SK-N-SH treated with all-trans-retinoic acid at 6 μM for 48 hours (cell line): ENCODE measurements around the gene SCGB1D4.

Experiments used
- BACH2 ChIP-seq: fragments of 250-450 bp; sonication (Bioruptor Pico); IDR thresholded peaks from 2 replicates; pipeline ENCODE4 v1.9.0; 2021; ENCODE audit warnings: mild to moderate bottlenecking, borderline replicate concordance
- CREB5 ChIP-seq: fragments of 250-450 bp; sonication (Bioruptor Pico); IDR thresholded peaks from 2 replicates; pipeline ENCODE4 v1.5.1; 2020; ENCODE audit warnings: low read depth, mild to moderate bottlenecking, moderate library complexity
- CSDC2 ChIP-seq: fragments of 250-450 bp; sonication (Bioruptor Pico); IDR thresholded peaks from 2 replicates; pipeline ENCODE4 v1.5.0; 2020; ENCODE audit warnings: mild to moderate bottlenecking, moderate library complexity
- GLIS3 ChIP-seq: fragments of 250-450 bp; sonication (Bioruptor Pico); IDR thresholded peaks from 2 replicates; pipeline ENCODE4 v1.5.0; 2020; ENCODE audit warnings: mild to moderate bottlenecking, moderate library complexity
- ISL1 ChIP-seq: fragments of 250-450 bp; sonication (Bioruptor Pico); IDR thresholded peaks from 2 replicates; pipeline ENCODE4 v2.1.2; 2022; ENCODE audit warnings: mild to moderate bottlenecking, moderate library complexity
- OSR1 ChIP-seq: fragments of 250-450 bp; sonication (Bioruptor Pico); IDR thresholded peaks from 2 replicates; pipeline ENCODE4 v1.8.0; 2022; ENCODE audit warnings: moderate library complexity, mild to moderate bottlenecking, inconsistent platforms
- POU6F1 ChIP-seq: fragments of 250-450 bp; sonication (Bioruptor Pico); IDR thresholded peaks from 2 replicates; pipeline ENCODE4 v1.8.0; 2021; ENCODE audit warnings: low read depth, mild to moderate bottlenecking, moderate library complexity, borderline replicate concordance
- TCF4 ChIP-seq: fragments of 250-450 bp; sonication (Bioruptor Pico); IDR thresholded peaks from 2 replicates; pipeline ENCODE4 v1.8.0; 2021; ENCODE audit warnings: mild to moderate bottlenecking, moderate library complexity, borderline replicate concordance
- TSHZ2 ChIP-seq: fragments of 250-450 bp; sonication (Bioruptor Pico); IDR thresholded peaks from 2 replicates; pipeline ENCODE4 v1.5.0; 2020; ENCODE audit warnings: mild to moderate bottlenecking, moderate library complexity
- ZC3H10 ChIP-seq: fragments of 250-450 bp; sonication (Bioruptor Pico); IDR thresholded peaks from 2 replicates; pipeline ENCODE4 v1.5.1; 2021; ENCODE audit warnings: mild to moderate bottlenecking, moderate library complexity
- ZFP3 ChIP-seq: fragments of 250-450 bp; sonication (Bioruptor Pico); IDR thresholded peaks from 2 replicates; pipeline ENCODE4 v1.5.0; 2020; ENCODE audit warnings: mild to moderate bottlenecking, moderate library complexity
- ZNF70 ChIP-seq: fragments of 450-650 bp; formaldehyde crosslinking; IDR thresholded peaks from 2 replicates; pipeline ENCODE4 v1.5.0; 2020; ENCODE audit warnings: mild to moderate bottlenecking, moderate library complexity
- TF ChIP-seq, protein P1 (sequence below): fragments of 250-450 bp; sonication (Bioruptor Pico); IDR thresholded peaks from 2 replicates; pipeline ENCODE4 v1.5.1; 2021; ENCODE audit warnings: mild to moderate bottlenecking, moderate library complexity
- TF ChIP-seq, protein P2 (sequence below): fragments of 250-450 bp; sonication (Bioruptor Pico); IDR thresholded peaks from 2 replicates; pipeline ENCODE4 v1.8.0; 2020; ENCODE audit warnings: mild to moderate bottlenecking, moderate library complexity, borderline replicate concordance

DNA sequence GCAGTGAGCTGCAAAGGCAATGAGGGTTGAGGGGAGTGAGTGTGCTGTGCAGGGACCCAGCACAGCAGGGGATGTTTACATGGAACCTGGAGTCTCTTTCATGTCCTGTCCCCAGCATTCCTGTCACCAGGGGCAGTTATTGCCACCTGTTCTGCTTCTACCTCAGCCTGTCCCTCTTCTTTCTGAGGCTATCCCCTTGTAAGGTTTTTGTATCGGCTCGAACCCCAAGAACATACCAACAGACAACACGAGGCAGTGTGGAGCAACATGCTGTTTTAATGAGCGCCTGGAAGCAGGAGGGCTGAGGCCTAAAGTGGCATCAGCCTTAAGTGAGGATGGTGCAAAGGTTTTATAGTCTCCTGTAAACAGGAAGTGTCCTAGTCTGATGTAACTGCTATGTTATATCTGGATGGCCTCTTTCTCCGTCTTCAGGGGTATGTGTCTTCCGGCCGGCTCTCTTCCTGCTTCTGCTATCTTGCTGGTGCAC lies 25.0 kb downstream of the SCGB1D4 start:
- TF ChIP-seq ZFP3 = no peak
- no peak for TF ChIP-seq CSDC2 (CRISPR knock-in tag)
- no peak for TF ChIP-seq BACH2
- TF ChIP-seq OSR1 = no peak
- TF ChIP-seq ISL1 (CRISPR knock-in tag) = no peak
- TF ChIP-seq TSHZ2 (CRISPR knock-in tag) = no peak
- TF ChIP-seq, protein P1, sequence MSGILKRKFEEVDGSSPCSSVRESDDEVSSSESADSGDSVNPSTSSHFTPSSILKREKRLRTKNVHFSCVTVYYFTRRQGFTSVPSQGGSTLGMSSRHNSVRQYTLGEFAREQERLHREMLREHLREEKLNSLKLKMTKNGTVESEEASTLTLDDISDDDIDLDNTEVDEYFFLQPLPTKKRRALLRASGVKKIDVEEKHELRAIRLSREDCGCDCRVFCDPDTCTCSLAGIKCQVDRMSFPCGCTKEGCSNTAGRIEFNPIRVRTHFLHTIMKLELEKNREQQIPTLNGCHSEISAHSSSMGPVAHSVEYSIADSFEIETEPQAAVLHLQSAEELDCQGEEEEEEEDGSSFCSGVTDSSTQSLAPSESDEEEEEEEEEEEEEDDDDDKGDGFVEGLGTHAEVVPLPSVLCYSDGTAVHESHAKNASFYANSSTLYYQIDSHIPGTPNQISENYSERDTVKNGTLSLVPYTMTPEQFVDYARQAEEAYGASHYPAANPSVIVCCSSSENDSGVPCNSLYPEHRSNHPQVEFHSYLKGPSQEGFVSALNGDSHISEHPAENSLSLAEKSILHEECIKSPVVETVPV (CRISPR knock-in tag) = no peak
- no peak for TF ChIP-seq ZC3H10 (CRISPR knock-in tag)
- no peak for TF ChIP-seq GLIS3
- no peak for TF ChIP-seq TCF4 (CRISPR knock-in tag)
- TF ChIP-seq, protein P2, sequence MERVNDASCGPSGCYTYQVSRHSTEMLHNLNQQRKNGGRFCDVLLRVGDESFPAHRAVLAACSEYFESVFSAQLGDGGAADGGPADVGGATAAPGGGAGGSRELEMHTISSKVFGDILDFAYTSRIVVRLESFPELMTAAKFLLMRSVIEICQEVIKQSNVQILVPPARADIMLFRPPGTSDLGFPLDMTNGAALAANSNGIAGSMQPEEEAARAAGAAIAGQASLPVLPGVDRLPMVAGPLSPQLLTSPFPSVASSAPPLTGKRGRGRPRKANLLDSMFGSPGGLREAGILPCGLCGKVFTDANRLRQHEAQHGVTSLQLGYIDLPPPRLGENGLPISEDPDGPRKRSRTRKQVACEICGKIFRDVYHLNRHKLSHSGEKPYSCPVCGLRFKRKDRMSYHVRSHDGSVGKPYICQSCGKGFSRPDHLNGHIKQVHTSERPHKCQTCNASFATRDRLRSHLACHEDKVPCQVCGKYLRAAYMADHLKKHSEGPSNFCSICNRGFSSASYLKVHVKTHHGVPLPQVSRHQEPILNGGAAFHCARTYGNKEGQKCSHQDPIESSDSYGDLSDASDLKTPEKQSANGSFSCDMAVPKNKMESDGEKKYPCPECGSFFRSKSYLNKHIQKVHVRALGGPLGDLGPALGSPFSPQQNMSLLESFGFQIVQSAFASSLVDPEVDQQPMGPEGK (CRISPR knock-in tag) = no peak
- no peak for TF ChIP-seq POU6F1
- TF ChIP-seq CREB5 (CRISPR knock-in tag) = no peak
- no peak for TF ChIP-seq ZNF70 (CRISPR knock-in tag)
